ENCODE measurements around the gene DEFB114. TPM values are rescaled to one million over a fixed set of nuclear protein-coding genes. Genes with fewer than 3 reads are reported as not detected.

DEFB114 gene
- total RNA-seq, 1 donor from 2014 or later = not detected

DNA sequence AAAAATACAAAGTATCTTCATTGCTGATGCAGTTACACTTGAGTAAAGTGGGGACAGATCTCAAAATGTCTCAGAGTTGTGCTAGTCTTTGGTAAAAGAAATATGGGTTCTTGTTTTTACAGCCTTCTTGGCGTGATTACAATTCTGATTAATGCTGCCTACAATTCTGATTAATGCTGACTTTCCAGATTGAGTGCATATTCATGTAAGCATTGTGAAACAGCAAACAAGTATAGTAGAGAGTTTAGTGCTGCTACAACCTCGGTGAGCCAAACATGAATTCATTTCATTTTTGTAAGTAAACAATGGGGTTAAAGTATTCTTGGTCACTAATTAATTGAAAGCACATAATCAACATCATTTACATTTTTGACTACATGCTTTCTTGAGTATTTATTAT lies 5.6 kb upstream of the DEFB114 start, which contains the start of gene DEFB113:
Gene DEFB113 (minus strand): TSS at position 21 of the 400 bp plus-strand sequence. CDS start 0 bp downstream, at position 21.
- H3K27ac Mint-ChIP-seq = no peak within 1 kb of the TSS
- no peak for DNase-seq (ENCODE audit: extremely low spot score, unreplicated experiment)
- H3K4me3 Mint-ChIP-seq = no peak within 1 kb of the TSS
- H3K4me1 Mint-ChIP-seq (ENCODE audit: unreplicated experiment) = no peaks in the 10 kb centered on the region
- H3K9me3 Mint-ChIP-seq = no peaks in the 10 kb centered on the region
- H3K36me3 Mint-ChIP-seq = no peaks in the 10 kb centered on the region
- H3K27me3 Mint-ChIP-seq = no peaks in the 10 kb centered on the region
- TF ChIP-seq, protein P1, sequence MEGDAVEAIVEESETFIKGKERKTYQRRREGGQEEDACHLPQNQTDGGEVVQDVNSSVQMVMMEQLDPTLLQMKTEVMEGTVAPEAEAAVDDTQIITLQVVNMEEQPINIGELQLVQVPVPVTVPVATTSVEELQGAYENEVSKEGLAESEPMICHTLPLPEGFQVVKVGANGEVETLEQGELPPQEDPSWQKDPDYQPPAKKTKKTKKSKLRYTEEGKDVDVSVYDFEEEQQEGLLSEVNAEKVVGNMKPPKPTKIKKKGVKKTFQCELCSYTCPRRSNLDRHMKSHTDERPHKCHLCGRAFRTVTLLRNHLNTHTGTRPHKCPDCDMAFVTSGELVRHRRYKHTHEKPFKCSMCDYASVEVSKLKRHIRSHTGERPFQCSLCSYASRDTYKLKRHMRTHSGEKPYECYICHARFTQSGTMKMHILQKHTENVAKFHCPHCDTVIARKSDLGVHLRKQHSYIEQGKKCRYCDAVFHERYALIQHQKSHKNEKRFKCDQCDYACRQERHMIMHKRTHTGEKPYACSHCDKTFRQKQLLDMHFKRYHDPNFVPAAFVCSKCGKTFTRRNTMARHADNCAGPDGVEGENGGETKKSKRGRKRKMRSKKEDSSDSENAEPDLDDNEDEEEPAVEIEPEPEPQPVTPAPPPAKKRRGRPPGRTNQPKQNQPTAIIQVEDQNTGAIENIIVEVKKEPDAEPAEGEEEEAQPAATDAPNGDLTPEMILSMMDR (conservative IDR thresholded peaks at IDR 0.05) = no peak

DNA sequence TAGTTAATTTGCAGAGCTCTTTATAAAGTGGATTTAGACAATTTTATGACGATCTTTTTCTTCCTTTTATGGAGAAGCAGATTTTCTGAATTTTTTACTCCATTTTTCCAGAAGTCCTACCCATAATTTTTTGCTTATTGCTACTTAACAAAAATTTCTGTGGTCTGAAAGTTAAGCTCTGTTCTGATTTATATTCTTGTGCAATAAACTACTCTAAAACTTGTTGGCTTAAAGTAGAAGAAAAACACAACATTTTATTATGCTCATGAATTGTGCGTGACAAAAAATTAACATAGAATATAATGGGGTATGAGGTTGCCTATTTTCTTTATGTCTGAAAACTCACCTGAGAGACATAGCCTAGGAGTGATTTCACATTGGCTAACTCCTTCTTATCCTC lies 2.9 kb upstream of the DEFB114 start:
- Mint-ChIP-seq H3K27me3 (no peaks in the 10 kb centered on the region), H3K9me3 (no peaks in the 10 kb centered on the region), H3K4me1 (ENCODE audit: unreplicated experiment) (no peaks in the 10 kb centered on the region), H3K36me3 (no peaks in the 10 kb centered on the region), H3K27ac (no peak overlapping the region), H3K4me3 (no peak overlapping the region)
- DNase-seq (ENCODE audit: extremely low spot score, unreplicated experiment) = no peak
- TF ChIP-seq, protein P1 (conservative IDR thresholded peaks at IDR 0.05) = no peak

DNA sequence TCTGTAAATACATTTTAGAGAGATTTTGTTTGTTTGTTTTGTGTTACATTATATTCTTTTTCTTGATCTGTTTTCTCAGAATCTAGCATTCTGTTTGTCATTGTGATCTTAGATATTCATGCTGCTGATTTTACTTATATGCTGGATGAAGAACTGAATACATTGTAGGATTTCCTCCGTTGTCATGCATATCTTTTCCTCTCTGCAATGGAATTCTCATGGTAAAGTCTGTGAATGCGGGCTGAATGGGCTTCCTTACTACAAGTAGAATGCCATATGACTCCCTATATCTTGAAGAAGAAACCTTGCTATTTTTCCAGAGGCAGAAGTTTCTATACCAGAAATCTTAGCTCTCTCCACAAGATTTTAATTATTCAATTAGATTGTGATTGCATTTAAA lies 2.4 kb upstream of the DEFB114 start:
- H3K9me3 Mint-ChIP-seq = no peaks in the 10 kb centered on the region
- TF ChIP-seq, protein P1 (conservative IDR thresholded peaks at IDR 0.05) = no peak
- H3K27ac Mint-ChIP-seq = no peak overlapping the region
- no peak for DNase-seq (ENCODE audit: extremely low spot score, unreplicated experiment)
- H3K27me3 Mint-ChIP-seq = no peaks in the 10 kb centered on the region
- H3K36me3 Mint-ChIP-seq = no peaks in the 10 kb centered on the region
- H3K4me1 Mint-ChIP-seq (ENCODE audit: unreplicated experiment) = no peaks in the 10 kb centered on the region
- H3K4me3 Mint-ChIP-seq = no peak overlapping the region

DNA sequence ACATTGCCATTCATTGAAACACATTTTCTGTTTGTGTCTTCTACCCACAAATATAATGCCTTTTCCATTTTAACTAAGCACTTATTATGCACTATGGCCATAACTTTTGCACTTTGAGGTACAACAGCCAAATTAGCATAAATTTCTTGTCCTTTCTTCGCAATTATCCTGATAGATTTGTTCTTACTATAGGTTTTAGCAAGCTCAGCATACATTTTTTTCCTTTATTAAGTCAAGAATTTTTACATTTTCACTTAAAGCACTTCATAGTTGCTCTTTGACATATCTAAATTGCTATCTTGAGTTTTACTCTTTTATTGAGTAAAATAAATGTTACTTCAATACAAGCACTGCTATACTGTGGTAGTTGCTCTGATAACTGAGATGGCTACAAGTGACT lies 5.8 kb downstream of the DEFB114 start:
- H3K9me3 Mint-ChIP-seq = no peaks in the 10 kb centered on the region
- TF ChIP-seq, protein P1 (conservative IDR thresholded peaks at IDR 0.05) = no peak
- no peak for DNase-seq (ENCODE audit: extremely low spot score, unreplicated experiment)
- H3K4me3 Mint-ChIP-seq = no peak overlapping the region
- H3K27ac Mint-ChIP-seq = no peak overlapping the region
- no peaks in the 10 kb centered on the region for H3K4me1 Mint-ChIP-seq (ENCODE audit: unreplicated experiment)
- H3K27me3 Mint-ChIP-seq = no peaks in the 10 kb centered on the region
- H3K36me3 Mint-ChIP-seq = no peaks in the 10 kb centered on the region

DNA sequence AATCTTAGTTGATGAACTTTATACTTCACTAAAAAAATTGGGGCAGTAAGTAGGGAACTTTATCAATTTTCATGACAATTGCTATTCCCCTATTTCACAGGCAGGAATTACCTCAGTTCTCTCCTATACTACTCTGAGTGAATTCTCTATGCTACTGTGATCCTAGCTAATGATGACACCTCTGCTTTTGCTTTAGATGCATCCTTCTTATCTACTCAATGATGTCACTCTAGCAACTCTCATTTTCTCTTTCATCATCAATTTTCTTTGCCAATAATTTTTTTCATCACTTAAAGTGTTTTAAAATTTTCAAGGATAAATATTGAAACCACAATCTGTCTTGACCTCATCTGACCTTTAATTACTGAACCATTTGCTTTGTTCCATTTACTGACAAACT lies 8.1 kb downstream of the DEFB114 start:
- no peak overlapping the region for H3K4me3 Mint-ChIP-seq

More for the DNA sequence above, 8.1 kb downstream of the DEFB114 start:
- H3K27me3 Mint-ChIP-seq = no peaks in the 10 kb centered on the region
- TF ChIP-seq, protein P1 (conservative IDR thresholded peaks at IDR 0.05) = no peak
- no peaks in the 10 kb centered on the region for H3K9me3 Mint-ChIP-seq
- H3K36me3 Mint-ChIP-seq = no peaks in the 10 kb centered on the region
- H3K27ac Mint-ChIP-seq = no peak overlapping the region
- no peaks in the 10 kb centered on the region for H3K4me1 Mint-ChIP-seq (ENCODE audit: unreplicated experiment)
- DNase-seq (ENCODE audit: extremely low spot score, unreplicated experiment) = no peak

All from type B pancreatic cell (in vitro differentiated cells).